ENCODE data around the gene AGMO. TPM values are rescaled to one million over a fixed set of nuclear protein-coding genes. Genes with fewer than 3 reads are reported as not detected.

The AGMO gene
- total RNA-seq, 2 donors from 2014 or later = 0.48 TPM; not detected in 1

GRCh38 chr7:15197042-15197977, 364.5 kb downstream of the AGMO start:
- no peaks in the 10 kb centered on the region for H3K4me1 ChIP-seq
- no peak for DNase-seq (ENCODE audit: low spot score)
- no peaks in the 10 kb centered on the region for H3K9me3 ChIP-seq
- H3K27ac ChIP-seq = no peak overlapping the region
- H3K4me3 ChIP-seq = no peak overlapping the region
- no peaks in the 10 kb centered on the region for H3K36me3 ChIP-seq
- TF ChIP-seq CTCF (IDR thresholded peaks at IDR 0.05) = no peak
- H3K27me3 ChIP-seq = no peaks in the 10 kb centered on the region

- H3K27me3 ChIP-seq = no peaks in the 10 kb centered on the region
- TF ChIP-seq CTCF (IDR thresholded peaks at IDR 0.05) = no peak
- no peak overlapping the region for H3K4me3 ChIP-seq
- H3K36me3 ChIP-seq = no peaks in the 10 kb centered on the region
- no peak for DNase-seq (ENCODE audit: low spot score)
- H3K9me3 ChIP-seq = no peaks in the 10 kb centered on the region
- H3K27ac ChIP-seq = no peak overlapping the region
- H3K4me1 ChIP-seq = no peaks in the 10 kb centered on the region
Observed at GRCh38 chr7:15178065-15178464, 383.8 kb downstream of the AGMO start.

- H3K4me3 ChIP-seq = no peak overlapping the region
Observed at GRCh38 chr7:15176089-15176488, 385.7 kb downstream of the AGMO start.

DNA sequence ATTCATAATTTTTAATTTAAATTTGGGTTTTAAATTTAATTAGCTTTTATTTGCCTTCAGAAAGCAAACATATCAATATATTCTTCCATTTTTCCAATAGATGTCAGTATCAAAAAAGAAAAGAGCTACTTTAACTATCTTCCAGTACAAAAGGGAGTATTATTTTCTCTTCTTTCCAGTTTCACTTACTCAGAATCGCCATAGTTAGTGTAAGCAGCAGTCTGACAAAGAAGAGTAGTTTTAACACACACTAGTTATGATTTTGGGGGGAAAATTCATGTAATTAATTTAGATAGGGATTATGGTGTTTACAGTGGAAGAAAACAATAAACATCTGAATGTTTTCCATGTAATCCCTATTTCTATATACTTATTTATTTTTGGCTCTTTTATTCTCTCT, 386.7 kb downstream of the AGMO start:
- no peaks in the 10 kb centered on the region for H3K36me3 ChIP-seq
- no peaks in the 10 kb centered on the region for H3K9me3 ChIP-seq
- H3K4me3 ChIP-seq = no peak overlapping the region
- H3K4me1 ChIP-seq = no peaks in the 10 kb centered on the region
- no peak for DNase-seq (ENCODE audit: low spot score)
- H3K27me3 ChIP-seq = no peaks in the 10 kb centered on the region
- no peak overlapping the region for H3K27ac ChIP-seq
- TF ChIP-seq CTCF (IDR thresholded peaks at IDR 0.05) = no peak

More at GRCh38 chr7:15176089-15176488, 385.7 kb downstream of the AGMO start:
- Histone ChIP-seq H3K36me3 (no peaks in the 10 kb centered on the region), H3K4me1 (no peaks in the 10 kb centered on the region), H3K27ac (no peak overlapping the region), H3K27me3 (no peaks in the 10 kb centered on the region), H3K9me3 (no peaks in the 10 kb centered on the region)
- no peak for DNase-seq (ENCODE audit: low spot score)
- TF ChIP-seq CTCF (IDR thresholded peaks at IDR 0.05) = no peak

DNA sequence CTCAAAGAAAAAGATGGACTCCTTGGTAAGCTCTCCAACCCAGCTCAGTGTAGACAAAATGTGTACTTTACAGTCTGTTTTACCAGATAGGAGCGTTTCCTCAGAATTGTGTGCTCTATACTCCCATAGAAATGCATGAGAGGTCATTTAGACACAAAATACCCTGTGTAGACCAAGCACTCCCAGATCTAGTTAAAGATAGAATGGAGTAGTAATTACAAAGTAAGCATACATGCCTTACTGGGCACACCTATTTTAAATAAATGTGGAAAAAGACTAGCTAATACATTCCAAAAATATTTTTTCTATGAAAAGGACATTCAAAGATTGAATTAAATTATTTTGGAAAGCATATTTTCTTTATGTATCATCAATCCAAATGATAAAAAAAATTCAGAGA, 387.3 kb downstream of the AGMO start:
- Histone ChIP-seq H3K4me3 (no peak overlapping the region), H3K27me3 (no peaks in the 10 kb centered on the region), H3K27ac (no peak overlapping the region), H3K4me1 (no peaks in the 10 kb centered on the region), H3K36me3 (no peaks in the 10 kb centered on the region), H3K9me3 (no peaks in the 10 kb centered on the region)
- no peak for DNase-seq (ENCODE audit: low spot score)
- TF ChIP-seq CTCF (IDR thresholded peaks at IDR 0.05) = no peak

All from right atrium auricular region (tissue), 2 donors.